HepG2 (cell line): ENCODE results near the gene TBL2.

Experiments
- PHF8 ChIP-seq: sonication (generic); formaldehyde crosslinking; IDR thresholded peaks from 2 replicates; pipeline ENCODE4 v1.5.0; 2020; ENCODE audit warnings: missing genetic modification reagents
- SP1 ChIP-seq, 2 experiments: fragments of 450-650 bp in 1 of 2; sonication (generic) in 1 of 2; formaldehyde crosslinking in 1 of 2; IDR thresholded peaks; 2 replicates each; pipeline versions ENCODE4 v1.4.0 to v1.6.1; 2016 to 2020; ENCODE audit warnings: missing genetic modification reagents in 1 of 2
- SRSF1 ChIP-seq: fragments of 200-400 bp; formaldehyde crosslinking; optimal IDR thresholded peaks from 2 replicates; pipeline ENCODE3; 2017; ENCODE audit warnings: mild to moderate bottlenecking, low read depth, low read length, moderate library complexity
- THAP8 ChIP-seq: sonication (generic); formaldehyde crosslinking; IDR thresholded peaks from 2 replicates; pipeline ENCODE4 v1.5.1; 2020; ENCODE audit warnings: missing genetic modification reagents, mild to moderate bottlenecking, borderline replicate concordance

GRCh38 chr7:73599916-73600315 lies 21.5 kb upstream of the TBL2 start:
- TF ChIP-seq PHF8 (CRISPR knock-in tag): no peak
- TF ChIP-seq SP1 (IDR thresholded peaks at IDR 0.05): no peak
- no peak for TF ChIP-seq SP1 (CRISPR knock-in tag; IDR thresholded peaks at IDR 0.05)
- TF ChIP-seq THAP8 (CRISPR knock-in tag): no peak
- no peak for TF ChIP-seq SRSF1
